KMS-11 (cell line): Measurements from ENCODE around the gene TNKS2.
A peak's percentile ranks its signal among the peaks of the same experiment; 100 is the strongest.

ENCODE experiments used
- H2AFZ ChIP-seq: fragments of 200-600 bp; sonication (generic); 2 replicates; pipeline ENCODE4 v1.6.1; 2016; ENCODE audit warnings: antibody characterized with exemption, mixed run types, low read depth
- H3K27ac ChIP-seq: fragments of 200-600 bp; sonication (generic); 2 replicates; pipeline ENCODE4 v1.6.1; 2016; ENCODE audit warnings: mild to moderate bottlenecking, mixed run types
- H3K27me3 ChIP-seq: fragments of 200-600 bp; sonication (generic); 2 replicates; pipeline ENCODE4 v1.6.1; 2017; ENCODE audit warnings: mild to moderate bottlenecking, low read depth, mixed run types, moderate library complexity; ENCODE audit not compliant: insufficient read depth
- H3K36me3 ChIP-seq: fragments of 200-600 bp; sonication (generic); 2 replicates; pipeline ENCODE4 v1.6.1; 2017; ENCODE audit warnings: mild to moderate bottlenecking, mixed run types; ENCODE audit not compliant: insufficient read depth
- H3K4me1 ChIP-seq: fragments of 200-600 bp; sonication (generic); 2 replicates; pipeline ENCODE4 v1.6.1; 2016; ENCODE audit warnings: mild to moderate bottlenecking, low read depth, mixed run types; ENCODE audit not compliant: poor library complexity, severe bottlenecking
- H3K4me2 ChIP-seq: fragments of 200-600 bp; sonication (generic); 2 replicates; pipeline ENCODE4 v1.7.0; 2016; ENCODE audit warnings: mild to moderate bottlenecking, mixed run types
- H3K4me3 ChIP-seq: fragments of 200-600 bp; sonication (generic); IDR thresholded peaks from 2 replicates; pipeline ENCODE4 v1.6.1; 2017; ENCODE audit warnings: low read depth, low read length, mixed read lengths; ENCODE audit not compliant: insufficient read depth
- H3K79me2 ChIP-seq: fragments of 200-600 bp; sonication (generic); 2 replicates; pipeline ENCODE4 v1.6.1; 2016; ENCODE audit warnings: low read depth, mixed run types; ENCODE audit not compliant: insufficient read depth
- H3K9ac ChIP-seq: fragments of 200-600 bp; sonication (generic); 2 replicates; pipeline ENCODE4 v1.6.1; 2016; ENCODE audit warnings: mild to moderate bottlenecking, mixed run types
- H4K20me1 ChIP-seq: fragments of 200-600 bp; sonication (generic); 2 replicates; pipeline ENCODE4 v1.6.1; 2016; ENCODE audit warnings: mild to moderate bottlenecking, mixed run types; ENCODE audit not compliant: insufficient read depth
- TF ChIP-seq, protein P1 (sequence below): fragments of 200-600 bp; sonication (generic); conservative IDR thresholded peaks from 2 replicates; pipeline ENCODE4 v1.6.1; 2017; ENCODE audit warnings: low read depth, mild to moderate bottlenecking, antibody characterized with exemption, low read length, moderate library complexity, mixed read lengths

The TNKS2 gene

DNA sequence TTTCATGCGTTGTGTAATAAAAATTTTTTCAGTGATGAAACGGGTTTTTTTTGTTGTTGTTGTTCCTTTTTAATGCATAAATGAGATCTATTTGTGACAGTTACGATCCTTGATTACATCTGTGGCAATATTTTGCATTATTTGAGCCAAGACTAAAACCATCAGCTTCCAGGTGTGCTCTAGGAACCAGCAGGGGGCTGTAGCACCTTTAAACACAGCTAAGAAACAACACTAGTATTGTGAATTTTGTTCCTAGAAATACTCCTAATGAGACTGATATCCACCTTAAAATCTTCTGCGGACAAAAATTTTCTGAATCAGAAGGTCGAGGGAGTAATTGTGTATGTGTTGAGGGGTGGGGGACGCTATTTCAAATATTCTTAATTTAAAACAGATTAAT is 58.4 kb downstream of the TNKS2 start:
- Histone ChIP-seq H4K20me1 (no peaks in the 10 kb centered on the region), H3K4me2 (no peak overlapping the region), H3K36me3 (no peaks in the 10 kb centered on the region), H3K4me1 (peaks cover 14% of the 10 kb centered on the region), H3K27ac (no peak overlapping the region), H2AFZ (no peak overlapping the region), H3K79me2 (no peaks in the 10 kb centered on the region), H3K9ac (no peak overlapping the region), H3K4me3 (no peak overlapping the region), H3K27me3 (no peaks in the 10 kb centered on the region)
- TF ChIP-seq, protein P1, sequence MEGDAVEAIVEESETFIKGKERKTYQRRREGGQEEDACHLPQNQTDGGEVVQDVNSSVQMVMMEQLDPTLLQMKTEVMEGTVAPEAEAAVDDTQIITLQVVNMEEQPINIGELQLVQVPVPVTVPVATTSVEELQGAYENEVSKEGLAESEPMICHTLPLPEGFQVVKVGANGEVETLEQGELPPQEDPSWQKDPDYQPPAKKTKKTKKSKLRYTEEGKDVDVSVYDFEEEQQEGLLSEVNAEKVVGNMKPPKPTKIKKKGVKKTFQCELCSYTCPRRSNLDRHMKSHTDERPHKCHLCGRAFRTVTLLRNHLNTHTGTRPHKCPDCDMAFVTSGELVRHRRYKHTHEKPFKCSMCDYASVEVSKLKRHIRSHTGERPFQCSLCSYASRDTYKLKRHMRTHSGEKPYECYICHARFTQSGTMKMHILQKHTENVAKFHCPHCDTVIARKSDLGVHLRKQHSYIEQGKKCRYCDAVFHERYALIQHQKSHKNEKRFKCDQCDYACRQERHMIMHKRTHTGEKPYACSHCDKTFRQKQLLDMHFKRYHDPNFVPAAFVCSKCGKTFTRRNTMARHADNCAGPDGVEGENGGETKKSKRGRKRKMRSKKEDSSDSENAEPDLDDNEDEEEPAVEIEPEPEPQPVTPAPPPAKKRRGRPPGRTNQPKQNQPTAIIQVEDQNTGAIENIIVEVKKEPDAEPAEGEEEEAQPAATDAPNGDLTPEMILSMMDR = peak; percentile 49

DNA sequence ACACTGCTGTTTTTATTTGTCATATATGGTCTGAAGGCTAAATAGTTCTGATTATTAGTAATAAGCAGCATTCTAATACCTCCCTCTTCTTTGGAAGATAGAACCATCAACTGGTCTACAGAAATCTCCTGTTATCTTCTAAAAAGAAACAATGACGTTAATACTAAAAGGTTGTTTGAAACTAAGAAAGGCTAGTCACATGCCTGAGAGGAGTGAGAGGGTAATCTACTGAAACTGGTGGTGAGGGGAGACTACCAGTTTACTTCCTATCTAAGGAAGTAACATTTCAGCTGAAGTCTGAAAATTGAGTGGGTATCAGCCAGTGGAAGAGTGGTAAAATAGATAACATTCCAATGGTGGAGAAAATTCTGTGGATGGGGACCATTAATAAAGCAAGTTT is 62.7 kb downstream of the TNKS2 start:
- Histone ChIP-seq H4K20me1 (no peaks in the 10 kb centered on the region), H3K27me3 (no peaks in the 10 kb centered on the region), H3K9ac (no peak overlapping the region), H3K4me3 (no peak overlapping the region), H2AFZ (no peak overlapping the region), H3K4me1 (peaks cover 14% of the 10 kb centered on the region), H3K27ac (no peak overlapping the region), H3K36me3 (no peaks in the 10 kb centered on the region), H3K4me2 (no peak overlapping the region), H3K79me2 (no peaks in the 10 kb centered on the region)
- TF ChIP-seq, protein P1 = no peak

DNA sequence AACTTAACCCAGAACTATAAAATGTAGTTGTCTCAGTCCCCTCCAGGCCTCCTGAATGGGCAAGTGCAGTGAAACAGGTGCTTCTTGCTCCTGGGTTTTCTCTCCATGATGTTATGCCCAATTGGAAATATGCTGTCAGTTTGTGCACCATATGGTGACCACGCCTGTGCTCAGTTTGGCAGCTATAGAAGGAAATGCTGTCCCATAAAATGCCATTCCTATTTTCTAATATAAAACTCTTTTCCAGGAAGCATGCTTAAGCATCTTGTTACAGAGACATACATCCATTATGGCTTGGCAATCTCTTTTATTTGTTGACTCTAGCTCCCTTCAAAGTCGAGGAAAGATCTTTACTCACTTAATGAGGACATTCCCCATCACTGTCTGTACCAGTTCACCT is 65.9 kb downstream of the TNKS2 start:
- H4K20me1 ChIP-seq = no peaks in the 10 kb centered on the region
- no peak overlapping the region for H3K4me3 ChIP-seq
- no peak overlapping the region for H2AFZ ChIP-seq
- H3K27me3 ChIP-seq = no peaks in the 10 kb centered on the region
- H3K4me1 ChIP-seq = peaks cover 14% of the 10 kb centered on the region
- no peak overlapping the region for H3K4me2 ChIP-seq
- no peak overlapping the region for H3K9ac ChIP-seq
- H3K27ac ChIP-seq = no peak overlapping the region
- H3K36me3 ChIP-seq = no peaks in the 10 kb centered on the region
- TF ChIP-seq, protein P1 = no peak
- no peaks in the 10 kb centered on the region for H3K79me2 ChIP-seq

DNA sequence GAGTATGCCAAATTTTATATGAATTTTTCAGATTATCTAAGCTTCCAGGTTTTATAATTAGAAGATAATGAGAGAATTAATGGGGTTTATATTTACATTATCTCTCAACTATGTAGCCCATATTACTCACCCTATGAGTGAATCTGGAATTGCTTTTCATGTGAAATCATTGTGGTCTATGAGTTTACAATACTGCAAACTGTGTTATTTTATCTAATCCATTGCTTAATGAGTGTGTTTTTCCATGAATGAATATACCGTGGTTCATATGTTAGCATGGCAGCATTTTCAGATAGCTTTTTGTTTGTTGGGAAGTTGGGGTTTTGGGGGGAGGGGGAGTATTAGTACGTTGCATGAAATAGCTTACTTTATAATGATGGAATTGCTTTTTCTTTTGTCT is 66.5 kb downstream of the TNKS2 start:
- Histone ChIP-seq H3K36me3 (no peaks in the 10 kb centered on the region), H3K4me1 (peaks cover 14% of the 10 kb centered on the region), H3K27ac (no peak overlapping the region), H3K4me2 (no peak overlapping the region), H3K9ac (no peak overlapping the region), H3K4me3 (no peak overlapping the region), H3K79me2 (no peaks in the 10 kb centered on the region), H2AFZ (no peak overlapping the region), H4K20me1 (no peaks in the 10 kb centered on the region), H3K27me3 (no peaks in the 10 kb centered on the region)
- TF ChIP-seq, protein P1 = no peak
